ENCODE results near the gene MRPL58.

DNA sequence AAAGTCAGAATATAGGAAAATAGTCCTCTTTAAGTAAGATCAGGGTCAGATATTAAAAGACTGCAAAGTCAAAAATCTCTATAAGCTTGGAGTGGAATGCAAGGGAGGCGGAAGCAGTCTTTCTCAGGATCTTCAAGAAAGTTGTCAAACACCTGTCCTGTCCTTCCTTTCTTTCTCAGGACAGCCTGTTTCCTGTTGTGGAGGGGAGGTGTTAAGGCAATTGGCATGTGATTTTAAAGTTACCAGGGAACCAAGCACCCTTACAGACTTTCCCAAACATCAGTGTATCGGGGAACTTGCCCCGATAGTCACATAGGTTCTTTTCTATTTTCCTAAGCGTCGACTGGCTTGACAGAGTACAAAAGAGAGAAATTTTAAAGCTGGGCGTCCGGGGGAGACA is 32.2 kb downstream of the MRPL58 start:
- TF ChIP-seq POLR2A (IDR thresholded peaks at IDR 0.05) = no peak
- TF ChIP-seq, protein P1, sequence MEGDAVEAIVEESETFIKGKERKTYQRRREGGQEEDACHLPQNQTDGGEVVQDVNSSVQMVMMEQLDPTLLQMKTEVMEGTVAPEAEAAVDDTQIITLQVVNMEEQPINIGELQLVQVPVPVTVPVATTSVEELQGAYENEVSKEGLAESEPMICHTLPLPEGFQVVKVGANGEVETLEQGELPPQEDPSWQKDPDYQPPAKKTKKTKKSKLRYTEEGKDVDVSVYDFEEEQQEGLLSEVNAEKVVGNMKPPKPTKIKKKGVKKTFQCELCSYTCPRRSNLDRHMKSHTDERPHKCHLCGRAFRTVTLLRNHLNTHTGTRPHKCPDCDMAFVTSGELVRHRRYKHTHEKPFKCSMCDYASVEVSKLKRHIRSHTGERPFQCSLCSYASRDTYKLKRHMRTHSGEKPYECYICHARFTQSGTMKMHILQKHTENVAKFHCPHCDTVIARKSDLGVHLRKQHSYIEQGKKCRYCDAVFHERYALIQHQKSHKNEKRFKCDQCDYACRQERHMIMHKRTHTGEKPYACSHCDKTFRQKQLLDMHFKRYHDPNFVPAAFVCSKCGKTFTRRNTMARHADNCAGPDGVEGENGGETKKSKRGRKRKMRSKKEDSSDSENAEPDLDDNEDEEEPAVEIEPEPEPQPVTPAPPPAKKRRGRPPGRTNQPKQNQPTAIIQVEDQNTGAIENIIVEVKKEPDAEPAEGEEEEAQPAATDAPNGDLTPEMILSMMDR (IDR thresholded peaks at IDR 0.05 in 8 of 11, conservative IDR thresholded peaks at IDR 0.05 in 3 of 11) = no peak
- TF ChIP-seq POLR2AphosphoS5 (IDR thresholded peaks at IDR 0.05) = no peak
